HT1080 (cell line): ENCODE results near the gene CIITA. TPM values are rescaled to one million over a fixed set of nuclear protein-coding genes. Genes with fewer than 3 reads are reported as not detected.
"Not testable (repeated sequence)": the region's sequence is repeated elsewhere in the genome, so short reads cannot be mapped to it uniquely, and the experiment has no call there.

Experiments
- DNase-seq: peaks from one replicate; pipeline ENCODE4 v3.0.0-alpha.2; 2015; ENCODE audit warnings: low read depth
- total RNA-seq: library from RNA; depleted of rRNA; stranded (reverse); fragments of >200 nt; shearing (Covaris generic); gene quantifications from 2 replicates; pipeline ENCODE4 v1.2.3, GENCODE V29; 2014

CIITA gene
- total RNA-seq, 1 experiment from 2014 or later: 0.55 TPM

- no peak for DNase-seq
Observed at GRCh38 chr16:10919003-10919351, 42.0 kb downstream of the CIITA start.

GRCh38 chr16:10920726-10921427, 43.9 kb downstream of the CIITA start:
- peak; percentile 14 for DNase-seq

GRCh38 chr16:10921536-10922327, 44.7 kb downstream of the CIITA start:
- no peak for DNase-seq

GRCh38 chr16:10922328-10923145, 45.5 kb downstream of the CIITA start:
- DNase-seq: no peak

GRCh38 chr16:10923146-10923649, 46.2 kb downstream of the CIITA start:
- no peak for DNase-seq

GRCh38 chr16:10923650-10924214, 46.7 kb downstream of the CIITA start:
- no peak for DNase-seq

GRCh38 chr16:10925285-10925684, 48.3 kb downstream of the CIITA start:
- DNase-seq: not testable (repeated sequence)

GRCh38 chr16:10926094-10926493, 49.1 kb downstream of the CIITA start:
- DNase-seq: no peak

GRCh38 chr16:10926867-10927266, 49.9 kb downstream of the CIITA start:
- DNase-seq: no peak

- no peak for DNase-seq
Observed at GRCh38 chr16:10927497-10928112, 50.6 kb downstream of the CIITA start.

- not testable (repeated sequence) for DNase-seq
Observed at GRCh38 chr16:10929097-10929496, 52.1 kb downstream of the CIITA start.

GRCh38 chr16:10929853-10930754, 53.1 kb downstream of the CIITA start:
- DNase-seq: peak; percentile 50

GRCh38 chr16:10930755-10931093, 53.7 kb downstream of the CIITA start:
- no peak for DNase-seq

GRCh38 chr16:10931134-10931533, 54.1 kb downstream of the CIITA start:
- DNase-seq: no peak

GRCh38 chr16:10931977-10932632, 55.1 kb downstream of the CIITA start:
- no peak for DNase-seq

- no peak for DNase-seq
Observed at GRCh38 chr16:10932959-10933710, 56.1 kb downstream of the CIITA start.

- no peak for DNase-seq
Observed at GRCh38 chr16:10933865-10934264, 56.9 kb downstream of the CIITA start.

GRCh38 chr16:10934325-10935107, 57.5 kb downstream of the CIITA start:
- DNase-seq: no peak
